ENCODE results near the gene KMO. TPM values are rescaled to one million over a fixed set of nuclear protein-coding genes. Genes with fewer than 3 reads are reported as not detected.
A peak's percentile ranks its signal among the peaks of the same experiment; 100 is the strongest.

The KMO gene
- total RNA-seq, 1 experiment from 2014 or later, result 0.29 TPM

- peak overlapping the region; percentile 85 for H3K27ac ChIP-seq (ENCODE audit: low read length)
- H3K4me1 ChIP-seq (ENCODE audit: insufficient read depth, low read length), result peaks cover 86% of the 10 kb centered on the region
Observed at GRCh38 chr1:241612533-241613477, 80.6 kb downstream of the KMO start.

DNA sequence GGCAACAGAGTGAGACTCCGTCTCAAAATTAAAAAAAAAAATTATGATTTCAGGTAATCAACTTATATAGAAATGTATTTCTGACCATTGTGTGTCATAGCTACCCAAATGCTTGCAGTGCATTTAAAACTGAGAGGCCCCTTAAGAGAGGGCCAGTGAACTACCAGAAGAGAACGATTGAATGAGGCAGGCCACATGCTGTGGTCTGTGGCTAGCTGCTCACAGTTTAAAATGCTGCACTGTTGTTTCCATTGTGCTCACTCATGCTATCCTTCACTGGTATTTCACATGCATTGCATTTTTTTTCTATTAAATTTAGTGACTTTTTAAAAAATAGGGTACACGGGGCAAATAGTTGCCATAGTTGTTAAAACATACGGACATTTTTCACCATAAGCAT is 82.0 kb downstream of the KMO start:
- Histone ChIP-seq H3K36me3 (ENCODE audit: low read depth, low read length) (no peaks in the 10 kb centered on the region), H3K4me1 (ENCODE audit: insufficient read depth, low read length) (peaks cover 73% of the 10 kb centered on the region)

More at GRCh38 chr1:241612533-241613477, 80.6 kb downstream of the KMO start:
- CTCF ChIA-PET, result interaction anchor here (0.5 to 2.1 kb wide), 3 partner anchors 14 to 267 kb away, joined by 3 to 26 read pairs (median 3); no protein-coding TSS in a partner anchor
- peaks cover 6% of the 10 kb centered on the region for H3F3A ChIP-seq (ENCODE audit: low read length, unreplicated experiment)
- H3K9ac ChIP-seq (ENCODE audit: low read length), result peak overlapping the region; percentile 60
- H3K79me2 ChIP-seq (ENCODE audit: low read length), result no peaks in the 10 kb centered on the region
- POLR2A ChIA-PET (ENCODE audit: unreplicated experiment), result interaction anchor here (0.6 to 0.7 kb wide), 3 partner anchors 28 to 207 kb away, joined by 3 to 5 read pairs (median 4); no protein-coding TSS in a partner anchor
- H3K9me3 ChIP-seq (ENCODE audit: low read length), result no peaks in the 10 kb centered on the region
- H3K27me3 ChIP-seq (ENCODE audit: low read length), result no peaks in the 10 kb centered on the region
- DNase-seq (peak; percentile 94), ATAC-seq (peak; percentile 9)
- peak overlapping the region; percentile 58 for H3K4me2 ChIP-seq (ENCODE audit: low read length)
- H3K9me2 ChIP-seq (replicated peaks; ENCODE audit: low read length), result no peaks in the 10 kb centered on the region
- no peaks in the 10 kb centered on the region for H4K20me1 ChIP-seq (ENCODE audit: low read length)
- H2AFZ ChIP-seq (ENCODE audit: low read length), result peak overlapping the region; percentile 10
- 0 out of 2 replicates have a peak overlapping the region, but pooled peaks have one; percentile 2 for H3K4me3 ChIP-seq (ENCODE audit: low read length)
- BruUV-seq (replicated peaks), result TSS peak; percentile 73
- no peak for TF ChIP-seq EZH2phosphoT487 (IDR thresholded peaks at IDR 0.05; ENCODE audit: borderline replicate concordance, low read length)
- no peak for TF ChIP-seq EZH2 (IDR thresholded peaks at IDR 0.05; ENCODE audit: low read length, unreplicated experiment)
- TF ChIP-seq, protein P1, sequence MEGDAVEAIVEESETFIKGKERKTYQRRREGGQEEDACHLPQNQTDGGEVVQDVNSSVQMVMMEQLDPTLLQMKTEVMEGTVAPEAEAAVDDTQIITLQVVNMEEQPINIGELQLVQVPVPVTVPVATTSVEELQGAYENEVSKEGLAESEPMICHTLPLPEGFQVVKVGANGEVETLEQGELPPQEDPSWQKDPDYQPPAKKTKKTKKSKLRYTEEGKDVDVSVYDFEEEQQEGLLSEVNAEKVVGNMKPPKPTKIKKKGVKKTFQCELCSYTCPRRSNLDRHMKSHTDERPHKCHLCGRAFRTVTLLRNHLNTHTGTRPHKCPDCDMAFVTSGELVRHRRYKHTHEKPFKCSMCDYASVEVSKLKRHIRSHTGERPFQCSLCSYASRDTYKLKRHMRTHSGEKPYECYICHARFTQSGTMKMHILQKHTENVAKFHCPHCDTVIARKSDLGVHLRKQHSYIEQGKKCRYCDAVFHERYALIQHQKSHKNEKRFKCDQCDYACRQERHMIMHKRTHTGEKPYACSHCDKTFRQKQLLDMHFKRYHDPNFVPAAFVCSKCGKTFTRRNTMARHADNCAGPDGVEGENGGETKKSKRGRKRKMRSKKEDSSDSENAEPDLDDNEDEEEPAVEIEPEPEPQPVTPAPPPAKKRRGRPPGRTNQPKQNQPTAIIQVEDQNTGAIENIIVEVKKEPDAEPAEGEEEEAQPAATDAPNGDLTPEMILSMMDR (conservative IDR thresholded peaks at IDR 0.05; ENCODE audit: low read depth, low read length), result no peak
- no peaks in the 10 kb centered on the region for H3K36me3 ChIP-seq (ENCODE audit: low read depth, low read length)
- intact Hi-C loops (cut with micrococcal nuclease), result loop anchor here (1.0 to 5.0 kb wide), 2 partner anchors 26 to 374 kb away; no protein-coding TSS in a partner anchor

More for the DNA sequence above, 82.0 kb downstream of the KMO start:
- Histone ChIP-seq H3K79me2 (ENCODE audit: low read length) (no peaks in the 10 kb centered on the region), H4K20me1 (ENCODE audit: low read length) (no peaks in the 10 kb centered on the region), H3K27ac (ENCODE audit: low read length) (peak overlapping the region; percentile 85), H3K4me2 (ENCODE audit: low read length) (0 out of 2 replicates have a peak overlapping the region, but pooled peaks have one; percentile 65), H3K9ac (ENCODE audit: low read length) (no peak overlapping the region), H3K9me2 (replicated peaks; ENCODE audit: low read length) (no peaks in the 10 kb centered on the region), H3F3A (ENCODE audit: low read length, unreplicated experiment) (peaks cover 6% of the 10 kb centered on the region), H3K27me3 (ENCODE audit: low read length) (no peaks in the 10 kb centered on the region), H2AFZ (ENCODE audit: low read length) (no peak overlapping the region), H3K9me3 (ENCODE audit: low read length) (no peaks in the 10 kb centered on the region), H3K4me3 (ENCODE audit: low read length) (no peak overlapping the region)
- ATAC-seq (no peak), DNase-seq (no peak)
- TF ChIP-seq, protein P1 (conservative IDR thresholded peaks at IDR 0.05; ENCODE audit: low read depth, low read length), result no peak
- TF ChIP-seq EZH2phosphoT487 (IDR thresholded peaks at IDR 0.05; ENCODE audit: borderline replicate concordance, low read length), result no peak
- TF ChIP-seq EZH2 (IDR thresholded peaks at IDR 0.05; ENCODE audit: low read length, unreplicated experiment), result no peak
- intact Hi-C loops (cut with micrococcal nuclease), result loop anchor here (5.0 kb wide), 1 partner anchor 373 kb away; no protein-coding TSS in a partner anchor
- POLR2A ChIA-PET (ENCODE audit: unreplicated experiment), result no interaction called here
- no TSS peak for BruUV-seq (replicated peaks)
- CTCF ChIA-PET, result no interaction called here
